ENCODE measurements around the gene RAB7B.

- TF ChIP-seq EZH2phosphoT487 (IDR thresholded peaks at IDR 0.05; ENCODE audit: insufficient read depth, low read depth) (no peak), EZH2 (IDR thresholded peaks at IDR 0.05; ENCODE audit: insufficient read depth, poor library complexity, severe bottlenecking) (no peak)
These were observed 58.1 kb downstream of the RAB7B start for GRCh38 chr1:205945069-205945468.

All from GM23248 (cell line).